Adipocyte (in vitro differentiated cells): Measurements from ENCODE around the gene ADAMTS17.

ENCODE experiments used
- DNase-seq: peaks from one replicate; pipeline ENCODE4 v3.0.0-alpha.2; 2015; ENCODE audit warnings: low read depth
- H3K27me3 ChIP-seq: replicated peaks from 2 replicates; pipeline ENCODE4 v1.7.0; 2013; ENCODE audit warnings: mild to moderate bottlenecking, low read length, moderate library complexity; ENCODE audit not compliant: control insufficient read depth, insufficient read depth
- H3K36me3 ChIP-seq: 2 replicates; pipeline ENCODE4 v1.7.0; 2013; ENCODE audit warnings: low read length, mild to moderate bottlenecking, moderate library complexity; ENCODE audit not compliant: control insufficient read depth, insufficient read depth, severe bottlenecking
- H3K4me1 ChIP-seq: 2 replicates; pipeline ENCODE4 v1.7.0; 2013; ENCODE audit warnings: mild to moderate bottlenecking, low read length, moderate library complexity; ENCODE audit not compliant: control insufficient read depth, insufficient read depth
- H3K4me3 ChIP-seq: 2 replicates; pipeline ENCODE4 v1.7.0; 2013; ENCODE audit warnings: mild to moderate bottlenecking, low read length, moderate library complexity
- H3K9ac ChIP-seq: 2 replicates; pipeline ENCODE4 v1.7.0; 2013; ENCODE audit warnings: mild to moderate bottlenecking, low read length, moderate library complexity
- H3K9me3 ChIP-seq: 2 replicates; pipeline ENCODE4 v1.7.0; 2013; ENCODE audit warnings: mild to moderate bottlenecking, low read length, moderate library complexity; ENCODE audit not compliant: control insufficient read depth

Gene ADAMTS17

GRCh38 chr15:100054539-100054938 lies 287.2 kb downstream of the ADAMTS17 start:
- Histone ChIP-seq H3K27me3 (peaks cover 17% of the 10 kb centered on the region), H3K9ac (no peak overlapping the region), H3K36me3 (no peaks in the 10 kb centered on the region), H3K4me1 (no peaks in the 10 kb centered on the region), H3K9me3 (no peaks in the 10 kb centered on the region), H3K4me3 (no peak overlapping the region)
- DNase-seq = no peak

- DNase-seq = no peak
- Histone ChIP-seq H3K27me3 (peaks cover 17% of the 10 kb centered on the region), H3K36me3 (no peaks in the 10 kb centered on the region), H3K4me3 (no peak overlapping the region), H3K9me3 (no peaks in the 10 kb centered on the region), H3K4me1 (no peaks in the 10 kb centered on the region), H3K9ac (no peak overlapping the region)
Observed at GRCh38 chr15:100053474-100054121, 288.2 kb downstream of the ADAMTS17 start.

- no peak overlapping the region for H3K9ac ChIP-seq
- H3K36me3 ChIP-seq = no peaks in the 10 kb centered on the region
- no peak overlapping the region for H3K4me3 ChIP-seq
- H3K27me3 ChIP-seq = peaks cover 21% of the 10 kb centered on the region
- no peak for DNase-seq
- H3K4me1 ChIP-seq = no peaks in the 10 kb centered on the region
- H3K9me3 ChIP-seq = no peaks in the 10 kb centered on the region
Observed at GRCh38 chr15:100052716-100053473, 288.9 kb downstream of the ADAMTS17 start.

- no peaks in the 10 kb centered on the region for H3K36me3 ChIP-seq
- H3K4me3 ChIP-seq = no peak overlapping the region
- H3K9ac ChIP-seq = no peak overlapping the region
- H3K4me1 ChIP-seq = no peaks in the 10 kb centered on the region
- no peaks in the 10 kb centered on the region for H3K9me3 ChIP-seq
- peaks cover 21% of the 10 kb centered on the region for H3K27me3 ChIP-seq
- DNase-seq = no peak
Observed at GRCh38 chr15:100050877-100051786, 290.6 kb downstream of the ADAMTS17 start.

GRCh38 chr15:100049936-100050876 lies 291.6 kb downstream of the ADAMTS17 start:
- Histone ChIP-seq H3K36me3 (no peaks in the 10 kb centered on the region), H3K27me3 (peaks cover 18% of the 10 kb centered on the region), H3K4me1 (no peaks in the 10 kb centered on the region), H3K9me3 (no peaks in the 10 kb centered on the region), H3K4me3 (no peak overlapping the region), H3K9ac (no peak overlapping the region)
- no peak for DNase-seq

- DNase-seq = no peak
- H3K4me3 ChIP-seq = no peak overlapping the region
- H3K36me3 ChIP-seq = no peaks in the 10 kb centered on the region
- no peaks in the 10 kb centered on the region for H3K9me3 ChIP-seq
- H3K4me1 ChIP-seq = no peaks in the 10 kb centered on the region
- peaks cover 18% of the 10 kb centered on the region for H3K27me3 ChIP-seq
- H3K9ac ChIP-seq = no peak overlapping the region
Observed at GRCh38 chr15:100049483-100049882, 292.3 kb downstream of the ADAMTS17 start.

- no peaks in the 10 kb centered on the region for H3K4me1 ChIP-seq
Observed at GRCh38 chr15:100048736-100049135, 293.0 kb downstream of the ADAMTS17 start.

GRCh38 chr15:100043692-100044091 lies 298.1 kb downstream of the ADAMTS17 start:
- Histone ChIP-seq H3K4me1 (no peaks in the 10 kb centered on the region), H3K27me3 (peaks cover 4% of the 10 kb centered on the region), H3K9ac (no peak overlapping the region), H3K36me3 (no peaks in the 10 kb centered on the region), H3K4me3 (no peak overlapping the region), H3K9me3 (no peaks in the 10 kb centered on the region)
- no peak for DNase-seq

More at GRCh38 chr15:100048736-100049135, 293.0 kb downstream of the ADAMTS17 start:
- no peak for DNase-seq
- peaks cover 17% of the 10 kb centered on the region for H3K27me3 ChIP-seq
- no peak overlapping the region for H3K9ac ChIP-seq
- no peaks in the 10 kb centered on the region for H3K9me3 ChIP-seq
- H3K4me3 ChIP-seq = no peak overlapping the region
- H3K36me3 ChIP-seq = no peaks in the 10 kb centered on the region

GRCh38 chr15:100043068-100043641 lies 298.6 kb downstream of the ADAMTS17 start:
- Histone ChIP-seq H3K9ac (no peak overlapping the region), H3K4me3 (peak overlapping the region; percentile 12), H3K36me3 (no peaks in the 10 kb centered on the region), H3K4me1 (no peaks in the 10 kb centered on the region), H3K27me3 (no peaks in the 10 kb centered on the region), H3K9me3 (no peaks in the 10 kb centered on the region)
- peak; percentile 13 for DNase-seq

- Histone ChIP-seq H3K9me3 (no peaks in the 10 kb centered on the region), H3K36me3 (no peaks in the 10 kb centered on the region), H3K4me3 (peak overlapping the region; percentile 12), H3K27me3 (no peaks in the 10 kb centered on the region), H3K4me1 (no peaks in the 10 kb centered on the region), H3K9ac (no peak overlapping the region)
- no peak for DNase-seq
Observed at GRCh38 chr15:100042558-100042957, 299.2 kb downstream of the ADAMTS17 start.
